HG03354 (cell line): ENCODE results near the gene SOSTDC1.
A peak's percentile ranks its signal among the peaks of the same experiment; 100 is the strongest.
"Not testable (repeated sequence)": the region's sequence is repeated elsewhere in the genome, so short reads cannot be mapped to it uniquely, and the experiment has no call there.

ENCODE experiments used
- ATAC-seq: cut with Tn5 transposase; IDR thresholded peaks from one replicate; pipeline ENCODE4 v1.9.1; 2021; ENCODE audit warnings: mild to moderate bottlenecking; ENCODE audit not compliant: unreplicated experiment, poor library complexity, severe bottlenecking

The SOSTDC1 gene

GRCh38 chr7:16463949-16464715 is 1.4 kb downstream of the SOSTDC1 start:
- ATAC-seq: no peak

GRCh38 chr7:16463520-16463919 is 2.0 kb downstream of the SOSTDC1 start:
- ATAC-seq: no peak

GRCh38 chr7:16462431-16462889 is 3.1 kb downstream of the SOSTDC1 start:
- ATAC-seq: no peak

DNA sequence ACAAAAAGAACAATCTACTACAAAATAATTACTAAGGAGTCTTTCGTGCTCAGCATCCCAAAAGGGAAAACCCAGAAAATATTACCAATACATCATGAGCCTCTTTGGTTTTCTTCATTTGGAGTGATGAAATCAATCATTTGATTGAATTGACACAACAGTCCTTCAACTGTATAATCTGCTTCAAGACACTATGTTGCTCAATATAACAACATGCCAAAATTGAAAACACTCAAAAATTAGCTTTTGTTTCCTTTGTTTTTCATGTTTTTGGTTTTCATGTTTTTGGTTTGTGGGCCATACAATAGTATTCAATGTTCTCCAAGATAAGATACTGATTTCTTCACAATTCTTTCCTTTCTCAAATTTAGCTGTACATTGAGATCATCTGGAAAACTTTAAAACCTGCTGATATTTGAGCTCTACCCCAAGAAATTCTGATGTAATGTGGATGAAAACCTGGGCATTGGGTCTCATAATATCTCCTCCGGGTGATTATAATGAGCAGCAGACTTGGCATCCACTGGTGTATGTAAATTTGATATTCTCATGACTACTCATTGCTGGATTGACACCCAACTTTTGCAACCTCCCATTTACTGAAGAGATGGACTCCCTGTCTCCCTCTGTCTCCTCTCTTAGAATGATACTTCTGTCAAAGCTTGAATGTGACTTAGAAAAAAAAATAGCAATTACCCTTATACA is 4.6 kb downstream of the SOSTDC1 start:
- ATAC-seq: no peak

DNA sequence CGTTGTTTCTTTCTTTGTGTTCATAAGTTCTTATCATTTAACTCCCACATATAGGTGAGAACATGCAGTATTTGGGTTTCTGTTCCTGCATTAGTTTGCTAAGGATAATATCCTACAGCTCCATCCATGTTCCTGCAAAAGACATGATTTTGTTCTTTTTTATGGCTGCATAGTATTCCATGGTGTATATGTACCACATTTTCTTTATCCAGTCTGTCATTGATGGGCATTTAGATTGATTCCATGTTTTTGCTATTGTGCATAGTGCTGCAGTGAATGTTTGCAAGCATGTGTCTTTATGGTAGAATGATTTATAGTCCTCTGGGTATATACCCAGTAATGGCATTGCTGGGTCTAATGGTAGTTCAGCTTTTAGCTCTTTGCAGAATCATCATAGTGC is 9.2 kb downstream of the SOSTDC1 start:
- not testable (repeated sequence) for ATAC-seq

DNA sequence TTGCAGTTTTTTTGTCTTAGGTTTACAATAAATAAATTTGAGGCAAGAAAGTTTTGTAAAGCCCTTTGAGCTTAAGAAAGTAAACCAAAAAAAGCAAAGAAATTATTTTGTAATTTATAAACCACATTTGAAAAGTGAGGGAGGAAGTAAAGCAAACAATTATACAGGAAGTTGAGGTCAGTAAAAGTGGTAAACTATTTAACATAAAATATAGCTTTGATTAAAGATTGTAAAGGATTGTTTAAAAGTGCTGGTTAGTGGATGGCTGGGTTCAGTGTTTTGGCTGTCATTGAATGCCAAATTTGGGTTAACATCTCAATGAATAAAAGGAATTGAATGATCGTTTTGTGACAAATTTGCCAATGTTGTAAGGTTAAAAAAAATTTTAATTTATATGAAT is 9.9 kb downstream of the SOSTDC1 start:
- ATAC-seq: no peak

DNA sequence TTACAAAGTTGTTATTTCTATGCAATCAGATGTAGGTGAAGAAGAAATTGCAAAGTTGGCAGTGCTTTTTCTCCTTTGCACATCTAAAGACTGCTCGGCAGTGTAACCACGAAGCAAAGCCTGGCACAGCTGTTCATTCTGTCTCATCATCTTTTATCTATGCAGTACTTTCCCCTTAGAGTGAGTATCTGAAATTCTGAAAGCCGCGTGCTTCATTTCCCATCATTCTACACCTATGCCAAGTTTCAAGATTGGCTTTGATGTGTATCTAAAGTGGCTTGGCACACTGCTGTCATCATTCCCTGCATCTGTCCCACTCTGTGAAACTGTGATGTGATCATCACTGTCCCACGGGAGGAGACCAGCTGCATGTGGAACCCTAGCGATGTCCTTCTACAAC is 15.2 kb downstream of the SOSTDC1 start:
- no peak for ATAC-seq

GRCh38 chr7:16447876-16448275 is 17.7 kb downstream of the SOSTDC1 start:
- ATAC-seq: no peak

DNA sequence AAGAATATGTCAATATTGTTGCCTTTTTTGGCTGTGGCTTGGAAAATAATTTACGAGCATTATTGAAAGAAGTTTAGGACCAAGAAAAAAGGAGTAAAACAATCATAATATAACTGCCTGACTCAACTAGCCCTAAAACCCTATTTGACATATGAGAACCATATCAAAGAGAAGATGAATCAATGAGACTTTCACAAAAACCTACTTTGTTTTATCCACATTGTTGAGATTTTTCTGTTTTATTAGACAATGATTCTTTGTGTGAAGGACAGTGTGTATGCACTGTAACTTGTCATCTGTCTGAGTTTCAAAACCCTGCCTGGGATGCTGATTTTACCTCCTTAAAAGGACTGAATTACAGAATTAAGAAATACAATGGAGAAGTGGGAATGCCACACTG is 19.0 kb downstream of the SOSTDC1 start:
- no peak for ATAC-seq

GRCh38 chr7:16443871-16444270 is 21.7 kb downstream of the SOSTDC1 start:
- ATAC-seq: not testable (repeated sequence)

DNA sequence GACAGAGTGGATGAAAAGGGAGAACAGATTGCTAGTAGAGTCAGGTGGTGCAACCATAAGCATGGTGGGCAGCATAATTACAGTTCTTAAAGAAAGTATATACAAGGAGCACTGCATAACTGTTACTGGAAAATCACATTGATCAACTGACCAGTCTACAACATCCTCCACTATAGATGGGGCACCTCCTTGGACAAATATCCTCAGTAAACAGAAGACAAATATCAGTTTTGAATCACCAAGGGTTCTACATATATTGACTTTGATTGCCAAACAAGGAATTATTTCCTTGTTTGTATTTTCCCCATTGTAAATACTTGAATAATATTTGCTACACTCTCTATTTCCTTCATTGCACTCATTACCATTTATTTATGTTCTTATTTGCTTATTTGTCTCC is 26.6 kb downstream of the SOSTDC1 start:
- no peak for ATAC-seq

- ATAC-seq: peak; percentile 37
These were observed 29.2 kb downstream of the SOSTDC1 start for GRCh38 chr7:16436306-16436705.

- no peak for ATAC-seq
These were observed 31.9 kb downstream of the SOSTDC1 start for GRCh38 chr7:16433568-16434122.

DNA sequence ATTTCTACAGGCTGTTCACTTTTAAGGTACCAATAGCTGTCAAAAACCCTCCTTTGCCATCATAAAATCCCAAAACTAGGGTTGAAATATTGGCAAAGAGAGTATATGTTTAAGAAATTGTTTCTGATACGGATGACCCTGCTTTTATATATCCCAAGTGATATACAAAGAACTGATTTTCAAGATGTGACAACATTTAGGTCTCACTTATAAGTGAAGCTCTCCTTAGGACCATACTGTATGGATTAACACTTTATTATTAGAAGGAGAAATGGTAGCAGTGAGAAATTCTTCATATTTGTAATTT is 33.2 kb downstream of the SOSTDC1 start:
- peak; percentile 5 for ATAC-seq

DNA sequence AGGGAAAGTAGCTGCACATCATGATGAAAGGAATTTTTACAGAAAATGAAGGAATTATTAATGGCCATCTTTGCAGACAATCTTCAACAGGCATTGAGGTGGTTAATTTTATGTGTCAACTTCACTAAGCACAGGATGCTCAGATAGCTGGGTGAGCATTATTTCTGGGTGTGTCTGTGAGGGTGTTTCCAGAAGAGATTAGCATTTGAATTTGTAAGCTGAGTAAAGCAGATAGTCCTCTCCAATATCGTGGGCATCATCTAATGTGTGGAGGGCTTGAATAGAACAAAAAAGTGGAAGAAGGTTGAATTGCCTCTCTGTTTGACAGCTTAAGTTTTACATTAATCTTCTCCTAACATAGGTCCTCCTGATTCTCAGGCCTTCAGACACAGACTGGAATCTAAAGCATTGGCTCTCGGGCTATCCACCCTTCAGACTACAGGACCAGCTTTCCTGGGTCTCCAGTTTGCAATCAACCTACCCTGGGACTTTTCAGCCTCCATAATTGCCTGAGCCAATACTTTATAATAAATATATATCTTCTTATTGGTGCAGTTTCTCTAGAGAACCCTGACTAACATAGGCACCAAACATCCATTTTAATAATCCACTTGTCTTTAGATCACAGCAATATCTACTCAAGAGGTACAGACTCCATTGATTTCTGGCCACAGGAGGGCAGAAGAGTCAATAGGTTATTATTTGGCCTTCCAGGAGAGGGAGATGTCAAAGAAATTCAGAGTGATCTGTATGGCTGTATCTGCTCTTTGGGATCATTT is 33.7 kb downstream of the SOSTDC1 start:
- peak; percentile 79 for ATAC-seq

GRCh38 chr7:16430133-16430532 is 35.4 kb downstream of the SOSTDC1 start:
- no peak for ATAC-seq

GRCh38 chr7:16428672-16429071 is 36.9 kb downstream of the SOSTDC1 start:
- no peak for ATAC-seq

DNA sequence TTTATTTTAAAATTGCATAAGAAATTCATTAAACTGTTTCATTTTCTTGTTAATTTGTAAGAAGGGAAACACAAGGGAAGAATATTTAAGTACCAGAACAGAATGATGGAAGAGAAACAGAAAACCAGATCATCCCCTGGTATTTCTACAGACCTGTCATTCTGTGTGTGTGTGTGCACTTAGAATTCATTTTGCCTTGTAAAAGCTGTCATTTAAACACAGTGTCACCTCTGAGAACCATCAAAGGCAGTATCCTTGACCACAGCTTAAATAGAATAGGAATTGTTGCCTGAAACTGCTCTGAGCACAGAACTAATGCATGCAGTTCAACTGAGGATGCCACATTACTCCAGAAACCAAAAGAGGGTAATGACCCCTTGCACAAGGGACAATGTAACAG is 37.4 kb downstream of the SOSTDC1 start:
- no peak for ATAC-seq

DNA sequence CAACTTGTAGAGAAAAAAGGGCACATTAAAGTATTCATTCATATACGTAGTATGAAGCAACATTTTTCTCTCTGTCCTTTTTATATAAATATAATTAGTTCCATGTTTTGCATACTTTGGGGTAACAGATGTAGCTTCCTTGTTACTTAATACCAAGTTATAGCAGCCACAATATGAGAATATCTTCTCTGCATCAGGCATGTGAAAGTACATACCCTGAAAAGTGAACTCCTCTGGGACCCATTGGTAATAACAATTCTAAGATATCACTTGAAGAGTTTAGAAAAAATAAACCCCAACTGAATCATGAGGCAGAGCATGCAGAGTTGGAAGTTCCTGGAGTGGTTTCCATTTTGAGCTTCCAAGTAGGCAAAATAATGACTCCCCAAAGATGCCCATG is 41.8 kb downstream of the SOSTDC1 start:
- ATAC-seq: no peak

- ATAC-seq: no peak
These were observed 42.6 kb downstream of the SOSTDC1 start for GRCh38 chr7:16422917-16423316.

GRCh38 chr7:16422103-16422435 is 43.5 kb downstream of the SOSTDC1 start:
- no peak for ATAC-seq
